ENCODE results near the gene LUC7L3.
"Not testable (repeated sequence)": the region's sequence is repeated elsewhere in the genome, so short reads cannot be mapped to it uniquely, and the experiment has no call there.

LUC7L3 gene, protein sequence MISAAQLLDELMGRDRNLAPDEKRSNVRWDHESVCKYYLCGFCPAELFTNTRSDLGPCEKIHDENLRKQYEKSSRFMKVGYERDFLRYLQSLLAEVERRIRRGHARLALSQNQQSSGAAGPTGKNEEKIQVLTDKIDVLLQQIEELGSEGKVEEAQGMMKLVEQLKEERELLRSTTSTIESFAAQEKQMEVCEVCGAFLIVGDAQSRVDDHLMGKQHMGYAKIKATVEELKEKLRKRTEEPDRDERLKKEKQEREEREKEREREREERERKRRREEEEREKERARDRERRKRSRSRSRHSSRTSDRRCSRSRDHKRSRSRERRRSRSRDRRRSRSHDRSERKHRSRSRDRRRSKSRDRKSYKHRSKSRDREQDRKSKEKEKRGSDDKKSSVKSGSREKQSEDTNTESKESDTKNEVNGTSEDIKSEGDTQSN

GRCh38 chr17:50719144-50719923 lies at the start of gene LUC7L3:
Gene LUC7L3 (plus strand): TSS chr17:50719603. CDS start chr17:50719733, 130 bp downstream.
- DNase-seq = peak; percentile 91

DNA sequence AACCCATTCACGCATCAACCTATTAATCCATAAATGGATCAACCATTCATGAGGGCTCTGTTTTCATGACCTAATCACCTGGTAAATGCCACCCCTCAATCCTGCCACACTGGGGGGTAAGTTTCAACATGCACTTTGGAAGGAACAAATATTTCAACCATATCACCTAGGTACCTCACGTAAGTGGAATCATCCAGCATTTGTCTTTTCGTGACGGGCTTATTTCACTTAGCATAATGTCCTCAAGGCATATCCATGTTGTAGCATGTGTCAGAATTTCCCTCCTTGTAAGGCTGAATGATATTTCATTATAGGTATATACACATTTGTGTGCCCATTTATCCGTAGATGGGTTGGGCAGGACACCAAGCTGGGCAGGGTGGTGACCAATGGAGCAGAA lies 47.3 kb upstream of the LUC7L3 start:
- no peak for DNase-seq

DNA sequence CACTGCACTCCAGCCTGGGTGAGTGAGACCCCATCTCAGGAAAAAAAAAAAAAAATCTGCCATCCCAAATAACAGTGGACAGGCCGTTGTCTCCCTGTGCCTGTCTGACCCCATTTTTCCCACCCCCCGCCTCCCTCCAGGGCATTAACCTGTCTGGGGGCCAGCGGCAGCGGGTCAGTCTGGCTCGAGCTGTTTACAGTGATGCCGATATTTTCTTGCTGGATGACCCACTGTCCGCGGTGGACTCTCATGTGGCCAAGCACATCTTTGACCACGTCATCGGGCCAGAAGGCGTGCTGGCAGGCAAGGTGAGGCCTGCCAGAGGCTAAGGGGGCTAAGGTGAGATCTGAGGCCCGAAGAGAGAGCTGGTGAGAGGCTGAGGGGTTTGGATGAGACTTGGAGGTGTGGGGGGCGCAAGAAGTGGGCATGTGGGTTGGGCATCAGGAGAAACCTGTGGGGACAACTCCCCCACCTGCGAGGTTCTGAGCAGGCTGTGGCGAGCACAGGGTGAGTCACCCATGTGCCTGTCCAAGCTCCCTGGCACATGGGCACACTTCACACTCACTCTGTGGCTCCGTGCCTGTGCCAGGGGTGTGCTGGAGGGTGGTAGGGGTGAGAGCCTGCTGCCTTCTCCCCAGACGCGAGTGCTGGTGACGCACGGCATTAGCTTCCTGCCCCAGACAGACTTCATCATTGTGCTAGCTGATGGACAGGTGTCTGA lies 46.4 kb upstream of the LUC7L3 start:
- DNase-seq = no peak

DNA sequence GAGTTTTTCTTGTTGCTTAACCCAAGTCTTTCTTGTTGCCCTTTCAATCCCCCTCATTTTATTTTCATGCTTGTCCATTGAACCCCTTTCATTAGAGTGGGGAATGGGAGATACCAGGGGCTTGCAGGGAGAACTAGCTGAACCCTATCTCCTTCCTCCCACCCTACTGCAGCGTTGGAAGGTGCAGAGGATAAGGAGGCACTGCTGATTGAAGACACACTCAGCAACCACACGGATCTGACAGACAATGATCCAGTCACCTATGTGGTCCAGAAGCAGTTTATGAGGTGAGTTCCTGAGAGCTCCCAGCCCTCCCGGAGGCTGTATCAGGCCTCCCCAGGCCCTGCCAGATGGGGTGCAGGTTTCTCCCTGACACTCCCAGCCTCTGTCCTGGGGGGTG lies 44.2 kb upstream of the LUC7L3 start:
- DNase-seq = no peak

DNA sequence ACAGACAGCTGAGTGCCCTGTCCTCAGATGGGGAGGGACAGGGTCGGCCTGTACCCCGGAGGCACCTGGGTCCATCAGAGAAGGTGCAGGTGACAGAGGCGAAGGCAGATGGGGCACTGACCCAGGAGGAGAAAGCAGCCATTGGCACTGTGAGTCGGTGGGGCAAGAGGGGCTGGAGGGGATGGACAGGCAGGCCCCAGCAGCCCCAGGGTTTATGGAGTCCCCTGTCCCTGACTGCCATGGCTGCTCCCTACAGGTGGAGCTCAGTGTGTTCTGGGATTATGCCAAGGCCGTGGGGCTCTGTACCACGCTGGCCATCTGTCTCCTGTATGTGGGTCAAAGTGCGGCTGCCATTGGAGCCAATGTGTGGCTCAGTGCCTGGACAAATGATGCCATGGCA lies 43.8 kb upstream of the LUC7L3 start:
- DNase-seq = no peak

GRCh38 chr17:50676065-50676975 lies 43.1 kb upstream of the LUC7L3 start:
- no peak for DNase-seq

GRCh38 chr17:50677851-50678375 lies 41.5 kb upstream of the LUC7L3 start:
- DNase-seq = no peak

GRCh38 chr17:50679008-50679544 lies 40.3 kb upstream of the LUC7L3 start:
- no peak for DNase-seq

DNA sequence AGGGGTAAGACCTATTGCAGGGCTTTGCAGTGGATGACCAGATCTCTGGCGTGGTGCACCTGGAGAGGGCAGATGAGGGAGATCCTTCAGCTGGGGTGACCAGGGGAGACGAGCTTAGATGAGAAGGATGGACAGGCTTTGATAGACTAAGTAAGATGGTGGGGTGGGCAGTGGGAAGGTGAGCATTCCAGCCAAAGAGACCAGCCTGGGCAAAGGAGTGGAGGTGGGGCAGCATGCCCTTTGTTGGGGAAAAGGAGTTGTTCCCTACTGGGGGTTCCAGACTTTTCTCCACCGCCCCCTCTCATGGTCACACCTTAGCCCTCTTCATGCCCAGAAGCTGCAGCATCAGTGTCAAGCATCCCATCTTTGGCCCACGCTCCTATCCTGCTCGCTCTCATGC lies 39.3 kb upstream of the LUC7L3 start:
- DNase-seq = no peak

GRCh38 chr17:50680543-50681262 lies 38.7 kb upstream of the LUC7L3 start:
- not testable (repeated sequence) for DNase-seq

GRCh38 chr17:50681263-50682200 lies 37.9 kb upstream of the LUC7L3 start:
- no peak for DNase-seq

GRCh38 chr17:50682441-50682840 lies 37.0 kb upstream of the LUC7L3 start:
- DNase-seq = no peak

GRCh38 chr17:50682938-50683337 lies 36.5 kb upstream of the LUC7L3 start:
- DNase-seq = no peak

DNA sequence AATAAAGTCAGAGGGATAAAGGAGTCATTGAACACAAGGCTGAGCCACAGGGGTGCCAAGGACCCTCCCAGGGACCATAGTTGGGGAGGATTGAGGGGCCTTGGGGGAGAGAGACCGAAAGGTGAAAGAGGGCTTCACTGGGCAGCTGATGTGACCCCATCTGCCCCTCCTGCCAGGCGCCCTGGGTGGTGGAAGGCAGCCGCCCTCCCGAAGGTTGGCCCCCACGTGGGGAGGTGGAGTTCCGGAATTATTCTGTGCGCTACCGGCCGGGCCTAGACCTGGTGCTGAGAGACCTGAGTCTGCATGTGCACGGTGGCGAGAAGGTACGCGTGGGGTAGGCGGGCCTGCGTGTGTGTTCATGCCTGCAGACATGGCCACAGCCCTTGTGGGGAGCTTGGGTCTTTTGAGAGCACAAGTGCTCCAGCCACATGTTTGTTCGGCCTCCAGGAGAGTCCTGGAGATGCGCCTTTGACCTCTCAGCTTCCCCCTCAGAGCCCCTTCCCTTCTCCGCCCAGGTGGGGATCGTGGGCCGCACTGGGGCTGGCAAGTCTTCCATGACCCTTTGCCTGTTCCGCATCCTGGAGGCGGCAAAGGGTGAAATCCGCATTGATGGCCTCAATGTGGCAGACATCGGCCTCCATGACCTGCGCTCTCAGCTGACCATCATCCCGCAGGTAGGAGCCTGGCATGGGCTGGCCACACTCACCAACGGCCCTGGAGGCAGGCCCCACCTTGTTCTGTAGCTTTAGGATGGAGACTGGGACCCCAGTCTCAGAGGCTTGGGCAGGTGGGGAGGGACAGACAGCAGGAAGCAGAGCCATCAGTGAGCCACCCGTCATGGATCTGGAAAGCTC lies 35.7 kb upstream of the LUC7L3 start:
- no peak for DNase-seq

- DNase-seq = no peak
These were observed 35.2 kb upstream of the LUC7L3 start for GRCh38 chr17:50684288-50684611.

DNA sequence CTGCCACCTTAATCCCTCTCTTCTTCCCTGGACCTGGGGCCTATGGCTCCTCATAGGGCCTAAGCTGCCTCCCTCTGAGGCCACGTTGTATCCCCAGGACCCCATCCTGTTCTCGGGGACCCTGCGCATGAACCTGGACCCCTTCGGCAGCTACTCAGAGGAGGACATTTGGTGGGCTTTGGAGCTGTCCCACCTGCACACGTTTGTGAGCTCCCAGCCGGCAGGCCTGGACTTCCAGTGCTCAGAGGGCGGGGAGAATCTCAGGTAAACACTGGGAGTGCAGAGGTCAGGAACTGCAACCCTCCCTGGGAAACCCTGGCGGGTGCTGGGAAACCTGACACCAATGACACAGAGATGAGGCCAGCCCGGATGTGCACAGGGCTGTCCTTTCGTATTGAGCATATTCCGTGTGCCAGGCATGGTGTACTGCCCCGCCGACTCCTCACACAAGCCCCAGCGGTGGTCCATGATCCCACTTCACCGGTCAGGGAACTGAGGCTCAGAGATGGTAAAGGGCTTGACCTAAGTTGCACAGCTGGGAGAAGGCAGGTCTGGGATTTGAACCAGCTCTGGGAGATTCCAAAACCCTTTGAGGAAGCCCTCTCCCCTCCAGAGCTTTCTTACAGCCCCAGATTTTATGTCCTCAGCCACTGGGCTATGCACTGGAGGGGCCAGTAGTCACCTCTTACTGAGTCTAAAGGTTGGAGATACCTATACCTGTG lies 34.6 kb upstream of the LUC7L3 start:
- no peak for DNase-seq

DNA sequence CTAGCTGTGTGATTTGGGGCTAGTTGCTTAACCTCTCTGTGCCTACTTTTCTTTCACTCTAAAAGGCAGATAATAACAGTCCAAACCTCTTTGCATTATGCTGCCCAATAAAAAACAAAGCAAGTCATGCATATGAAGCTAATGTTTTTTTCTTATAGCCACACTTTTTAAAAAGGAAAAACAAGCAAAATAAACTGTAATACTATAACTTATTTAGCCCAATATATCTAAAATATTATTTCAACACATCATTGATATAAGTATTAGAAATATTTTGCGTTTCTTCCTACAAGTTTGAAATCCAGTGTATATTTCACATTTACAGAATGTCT lies 34.1 kb upstream of the LUC7L3 start:
- DNase-seq = no peak

DNA sequence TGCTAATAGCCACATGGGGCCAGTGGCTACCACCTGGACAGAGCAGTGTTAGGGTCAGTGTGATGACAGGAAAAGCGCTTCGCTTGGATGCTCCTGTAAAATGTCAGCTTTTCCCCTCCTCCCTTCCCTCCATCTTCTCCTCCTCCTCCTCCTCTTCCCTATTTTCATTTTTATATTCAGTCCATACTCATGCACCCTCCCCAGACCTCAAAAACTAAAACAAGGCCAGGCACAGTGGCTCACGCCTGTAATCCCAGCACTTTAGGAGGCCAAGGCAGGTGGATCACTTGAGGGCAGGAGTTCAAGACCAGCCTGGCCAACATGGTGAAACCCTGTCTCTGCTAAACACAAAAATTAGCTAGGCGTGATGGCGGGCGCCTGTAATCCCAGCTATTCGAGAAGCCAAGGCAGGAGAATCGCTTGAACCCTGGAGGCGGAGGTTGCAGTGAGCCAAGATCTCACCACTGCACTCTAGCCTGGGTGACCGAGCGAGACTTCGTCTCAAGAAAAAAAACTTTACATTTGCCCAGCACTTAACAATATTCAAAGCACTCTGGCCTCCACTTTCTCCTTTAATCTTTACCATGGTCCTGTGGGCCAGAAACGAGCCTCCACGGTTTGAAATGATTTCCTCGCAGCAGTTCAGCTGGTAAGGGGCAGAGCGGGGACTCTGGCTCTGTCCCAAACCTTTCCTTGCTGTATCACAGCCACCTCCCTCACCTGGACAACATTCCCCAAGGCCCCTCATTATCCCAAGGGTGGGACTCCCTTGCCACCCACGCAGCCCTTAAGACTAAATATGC lies 33.5 kb upstream of the LUC7L3 start:
- DNase-seq = no peak

All from stimulated activated CD4-positive, alpha-beta T cell treated with anti-CD3 and anti-CD28 coated beads, Interleukin-12 subunit alpha, Interleukin-12 subunit beta, amount 100 ng/mL, for 4 hours (primary cell).